BJ (cell line): Measurements from ENCODE around the gene U2AF1L4. TPM values are rescaled to one million over a fixed set of nuclear protein-coding genes. Genes with fewer than 3 reads are reported as not detected.

Source experiments
- CTCF ChIA-PET: fragments of 350-600 bp; formaldehyde crosslinking; extraction: SDS; loops from one replicate; lab custom pipeline; 2021; ENCODE audit warnings: antibody characterized with exemption, inconsistent platforms; lab: Yijun Ruan, JAX
- POLR2A ChIA-PET: fragments of 300-600 bp; sonication (Branson Sonifier 250); formaldehyde crosslinking; extraction: SDS; loops from one replicate; lab custom pipeline; 2021; ENCODE audit warnings: antibody characterized with exemption; lab: Charles Lee
- DNase-seq: peaks from one replicate; pipeline ENCODE4 v3.0.0-alpha.2; 2011; ENCODE audit warnings: low read depth
- H3K27me3 ChIP-seq: 2 replicates; pipeline ENCODE4 v1.6.0; 2011; ENCODE audit warnings: low read length; ENCODE audit not compliant: control insufficient read depth, insufficient read depth
- H3K36me3 ChIP-seq: 2 replicates; pipeline ENCODE4 v1.5.1; 2011; ENCODE audit warnings: low read length; ENCODE audit not compliant: control insufficient read depth, insufficient read depth
- H3K4me3 ChIP-seq: 2 replicates; pipeline ENCODE4 v1.5.1; 2011; ENCODE audit warnings: low read depth, mild to moderate bottlenecking, control low read depth, low read length
- polyA plus RNA-seq: library from polyadenylated mRNA; depleted of rRNA; stranded (reverse); fragments of >200 nt; gene quantifications from 2 replicates; pipeline ENCODE4 v1.2.3, GENCODE V29; 2011
- TF ChIP-seq, protein P1 (sequence below): IDR thresholded peaks from 2 replicates; pipeline ENCODE4 v1.5.1; 2011; ENCODE audit warnings: low read depth, mild to moderate bottlenecking, control low read depth, inconsistent platforms, low read length, moderate library complexity; ENCODE audit not compliant: insufficient read depth

The U2AF1L4 gene
- polyA plus RNA-seq, 1 experiment: 20.3 TPM

DNA sequence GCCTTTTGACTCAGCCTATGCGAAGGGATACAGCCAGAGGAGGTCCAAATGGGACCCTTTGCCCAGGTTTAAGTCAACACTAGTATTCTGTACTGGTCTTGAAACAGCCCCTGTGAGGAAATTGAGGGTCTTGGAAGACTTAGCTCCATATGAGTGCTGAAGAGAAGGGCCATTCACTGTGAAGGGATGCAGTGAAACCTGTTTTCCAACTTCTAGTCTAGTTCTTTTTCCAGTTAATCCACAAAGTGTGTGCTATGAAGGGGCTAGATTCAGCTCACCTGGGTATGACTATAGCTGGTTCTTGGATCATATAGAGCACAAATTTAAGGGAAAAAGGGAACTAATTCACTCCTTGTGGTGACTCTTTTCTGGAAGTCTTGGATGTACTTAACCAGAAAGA is 36.8 kb downstream of the U2AF1L4 start:
- no peaks in the 10 kb centered on the region; the same call in none of the 2 replicates for H3K27me3 ChIP-seq
- TF ChIP-seq, protein P1, sequence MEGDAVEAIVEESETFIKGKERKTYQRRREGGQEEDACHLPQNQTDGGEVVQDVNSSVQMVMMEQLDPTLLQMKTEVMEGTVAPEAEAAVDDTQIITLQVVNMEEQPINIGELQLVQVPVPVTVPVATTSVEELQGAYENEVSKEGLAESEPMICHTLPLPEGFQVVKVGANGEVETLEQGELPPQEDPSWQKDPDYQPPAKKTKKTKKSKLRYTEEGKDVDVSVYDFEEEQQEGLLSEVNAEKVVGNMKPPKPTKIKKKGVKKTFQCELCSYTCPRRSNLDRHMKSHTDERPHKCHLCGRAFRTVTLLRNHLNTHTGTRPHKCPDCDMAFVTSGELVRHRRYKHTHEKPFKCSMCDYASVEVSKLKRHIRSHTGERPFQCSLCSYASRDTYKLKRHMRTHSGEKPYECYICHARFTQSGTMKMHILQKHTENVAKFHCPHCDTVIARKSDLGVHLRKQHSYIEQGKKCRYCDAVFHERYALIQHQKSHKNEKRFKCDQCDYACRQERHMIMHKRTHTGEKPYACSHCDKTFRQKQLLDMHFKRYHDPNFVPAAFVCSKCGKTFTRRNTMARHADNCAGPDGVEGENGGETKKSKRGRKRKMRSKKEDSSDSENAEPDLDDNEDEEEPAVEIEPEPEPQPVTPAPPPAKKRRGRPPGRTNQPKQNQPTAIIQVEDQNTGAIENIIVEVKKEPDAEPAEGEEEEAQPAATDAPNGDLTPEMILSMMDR: no peak
- no peak overlapping the region for H3K4me3 ChIP-seq
- no peak for DNase-seq
- H3K36me3 ChIP-seq: no peaks in the 10 kb centered on the region
- CTCF ChIA-PET: interaction anchor here (0.9 kb wide), 1 partner anchor 14 kb away, joined by 3 read pairs; no protein-coding TSS in a partner anchor
- POLR2A ChIA-PET: interaction anchor here (0.6 kb wide), 1 partner anchor 65 kb away, joined by 3 read pairs; no protein-coding TSS in a partner anchor

DNA sequence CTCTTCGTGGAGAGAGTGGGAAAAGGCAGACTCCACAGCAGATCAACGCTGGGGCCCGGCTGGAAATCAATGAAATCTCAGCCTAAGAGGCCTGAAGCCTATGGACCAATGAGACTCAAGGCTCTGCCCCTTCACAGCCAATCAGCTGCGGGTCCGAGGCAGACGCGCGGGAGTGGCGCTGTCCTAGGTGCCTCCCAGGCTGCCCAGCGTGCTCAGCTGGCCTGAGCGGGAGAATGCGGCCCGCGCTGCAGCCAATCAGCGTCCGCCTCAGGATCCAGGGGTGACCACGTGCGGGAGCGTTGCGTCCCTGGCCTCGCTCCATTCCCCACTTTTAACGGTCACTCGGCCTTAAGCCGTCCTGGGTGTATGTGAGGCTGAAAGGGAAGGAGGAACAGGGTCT is 41.0 kb downstream of the U2AF1L4 start, which contains the start of gene ZBTB32:
Gene ZBTB32 (plus strand): TSS at position 341 of the 400 bp plus-strand sequence. CDS start 10,069 bp downstream, outside the sequence.
- ChIA-PET POLR2A (no interaction called here), CTCF (interaction anchor here (4.4 kb wide), 1 partner anchor 11 kb away, joined by 30 read pairs; no protein-coding TSS in a partner anchor)
- no peak for DNase-seq
- TF ChIP-seq, protein P1: no peak
- H3K27me3 ChIP-seq: no peaks in the 10 kb centered on the region; the same call in 1 of the 2 replicates
- H3K36me3 ChIP-seq: no peaks in the 10 kb centered on the region
- H3K4me3 ChIP-seq: no peak within 1 kb of the TSS

DNA sequence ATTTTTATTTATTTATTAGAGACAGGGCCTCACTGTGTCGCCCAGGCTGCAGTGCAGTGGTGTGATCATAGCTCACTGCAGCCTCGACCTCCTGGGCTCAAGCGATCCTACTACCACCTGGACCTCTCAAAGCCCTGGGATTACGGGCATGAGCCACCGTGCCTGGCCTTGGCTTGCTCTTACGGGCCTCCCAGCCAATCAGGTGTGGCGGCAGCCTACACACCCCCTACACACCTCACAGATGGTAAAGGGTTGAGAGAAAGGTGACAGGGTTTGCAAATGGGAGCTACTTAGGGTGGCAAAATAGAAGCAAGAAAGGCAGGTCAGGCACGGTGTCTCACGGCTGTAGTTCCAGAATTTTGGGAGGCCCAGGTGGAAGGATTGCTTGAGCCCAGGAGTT is 41.9 kb downstream of the U2AF1L4 start:
- DNase-seq: no peak

DNA sequence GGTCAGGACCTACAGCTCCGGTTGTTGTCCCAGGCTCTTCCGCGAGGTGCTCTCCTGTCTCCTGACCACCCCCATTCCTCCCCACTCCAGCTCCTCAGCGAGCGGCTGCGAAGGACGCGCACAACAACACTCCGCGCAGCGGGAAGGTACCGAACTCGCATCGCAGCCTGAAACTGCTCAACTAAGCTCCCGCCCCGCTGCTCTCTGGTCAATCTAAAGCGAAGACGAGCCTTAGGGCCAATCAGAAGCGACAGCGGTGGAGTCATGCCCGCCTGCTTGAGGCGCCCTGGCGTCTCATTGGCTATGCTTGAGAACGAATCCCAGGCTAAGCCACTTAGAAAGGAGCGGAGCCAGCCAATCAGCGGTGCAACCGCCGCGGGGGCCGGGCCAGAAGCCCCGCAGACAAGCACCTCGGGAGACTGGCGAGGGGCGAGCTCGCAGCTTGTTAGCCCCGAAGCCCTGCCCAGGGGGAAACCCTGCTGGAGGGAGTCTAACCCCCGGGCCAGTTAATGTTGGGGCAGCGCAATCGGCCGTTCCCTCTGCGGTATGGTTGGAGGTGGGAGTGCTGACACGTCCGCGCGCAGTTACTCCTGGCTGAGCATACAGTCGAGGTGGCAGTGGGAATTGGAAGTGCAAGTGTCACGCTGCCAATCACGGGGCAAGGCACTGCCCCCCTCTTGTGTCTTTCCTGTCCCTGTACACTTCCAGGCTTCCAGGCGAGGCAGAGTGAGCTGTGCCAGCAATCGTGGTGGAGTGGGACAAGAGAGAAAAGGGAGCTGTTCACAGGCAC is 42.8 kb downstream of the U2AF1L4 start:
- peak; percentile 83 for DNase-seq
- CTCF ChIA-PET: interaction anchor here (0.7 to 4.4 kb wide), 6 partner anchors 9 to 117 kb away, joined by 3 to 30 read pairs (median 5); no protein-coding TSS in a partner anchor
- H3K4me3 ChIP-seq: peak overlapping the region; percentile 58
- H3K27me3 ChIP-seq: no peaks in the 10 kb centered on the region
- POLR2A ChIA-PET: interaction anchor here (0.6 kb wide), 1 partner anchor 68 kb away, joined by 8 read pairs; no protein-coding TSS in a partner anchor
- TF ChIP-seq, protein P1: no peak
- H3K36me3 ChIP-seq: no peaks in the 10 kb centered on the region

More for the DNA sequence above, 41.9 kb downstream of the U2AF1L4 start:
- TF ChIP-seq, protein P1: no peak
- ChIA-PET CTCF (interaction anchor here (1.9 to 4.4 kb wide), 3 partner anchors 10 to 117 kb away, joined by 6 to 30 read pairs (median 11); no protein-coding TSS in a partner anchor), POLR2A (no interaction called here)
- Histone ChIP-seq H3K27me3 (no peaks in the 10 kb centered on the region; the same call in 1 of the 2 replicates), H3K4me3 (no peak overlapping the region), H3K36me3 (no peaks in the 10 kb centered on the region)

DNA sequence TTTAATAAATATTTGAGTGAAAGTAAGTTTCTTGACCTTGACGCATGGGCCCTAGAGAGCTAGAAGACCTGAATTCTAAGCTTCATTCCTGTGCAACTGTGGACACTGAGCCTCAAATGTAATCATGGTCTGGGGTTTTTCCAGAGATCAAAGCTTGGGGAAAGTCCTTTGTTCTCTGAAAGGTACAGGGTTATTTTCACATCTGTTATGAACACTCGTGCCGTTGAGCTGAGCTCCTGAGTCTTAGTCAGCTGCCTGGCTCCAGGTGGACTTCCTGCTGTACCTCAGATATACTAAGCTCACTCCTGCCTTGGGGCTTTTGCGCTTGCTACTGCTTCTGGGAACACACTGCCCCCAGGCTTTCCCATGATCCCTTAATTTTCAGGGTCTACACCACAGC is 48.4 kb downstream of the U2AF1L4 start:
- H3K4me3 ChIP-seq: no peak overlapping the region
- ChIA-PET CTCF (interaction anchor here (0.9 to 1.6 kb wide), 4 partner anchors 17 to 186 kb away, joined by 3 to 6 read pairs (median 4); no protein-coding TSS in a partner anchor), POLR2A (no interaction called here)
- H3K27me3 ChIP-seq: peaks cover 2% of the 10 kb centered on the region
- TF ChIP-seq, protein P1: no peak
- H3K36me3 ChIP-seq: no peaks in the 10 kb centered on the region
- DNase-seq: no peak
